ENCODE results near the gene PRKACG. TPM values are rescaled to one million over a fixed set of nuclear protein-coding genes. Genes with fewer than 3 reads are reported as not detected.
"Not testable (repeated sequence)": the region's sequence is repeated elsewhere in the genome, so short reads cannot be mapped to it uniquely, and the experiment has no call there.

Gene PRKACG
- not detected in 2 replicates for total RNA-seq (2014; rRNA removed; shearing (Covaris generic))

DNA sequence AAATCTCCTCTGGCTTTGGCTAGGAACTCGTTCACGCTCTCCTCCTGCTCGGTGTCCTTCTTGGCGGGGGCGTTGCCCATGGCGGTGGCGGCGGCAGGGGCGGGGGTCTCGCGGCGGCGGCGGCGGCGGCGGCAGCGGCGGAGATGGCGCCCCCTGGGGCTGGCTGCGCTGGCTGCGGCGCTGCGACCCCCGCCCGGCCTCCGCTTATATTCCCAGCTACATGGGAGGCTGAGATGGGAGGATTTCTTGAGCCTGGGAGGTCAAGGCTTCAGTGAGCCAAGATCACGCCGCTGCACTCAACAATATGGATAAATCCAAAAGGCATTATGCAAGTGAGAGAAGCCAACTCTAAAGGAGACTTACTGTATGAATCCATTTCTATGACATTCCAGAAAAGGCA lies at the start of gene PRKACG:
Gene PRKACG, minus strand, starts transcription at position 101 of the 400 bp plus-strand sequence. Its CDS starts 21 bp downstream, at position 80.
- no peak for DNase-seq (ENCODE audit: low read depth)

DNA sequence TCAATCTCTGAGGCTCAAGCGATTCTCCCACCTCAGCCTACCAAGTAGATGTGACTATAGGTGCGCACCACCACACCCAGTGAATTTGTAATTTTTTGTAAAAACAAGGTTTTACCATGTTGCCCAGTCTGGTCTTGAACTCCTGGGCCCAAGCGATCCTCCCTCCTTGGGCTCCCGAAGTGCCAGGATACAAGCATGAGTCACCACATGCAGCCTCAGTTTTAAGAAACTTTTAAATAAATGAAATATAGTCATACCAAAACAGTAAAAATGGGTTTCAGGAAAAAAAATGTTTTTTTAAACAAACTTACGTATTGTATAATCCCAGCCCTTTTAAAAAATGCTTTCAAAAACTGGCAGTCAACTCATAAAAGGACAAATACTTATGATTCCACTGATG lies 48.3 kb upstream of the PRKACG start:
- no peak for DNase-seq (ENCODE audit: low read depth)

DNA sequence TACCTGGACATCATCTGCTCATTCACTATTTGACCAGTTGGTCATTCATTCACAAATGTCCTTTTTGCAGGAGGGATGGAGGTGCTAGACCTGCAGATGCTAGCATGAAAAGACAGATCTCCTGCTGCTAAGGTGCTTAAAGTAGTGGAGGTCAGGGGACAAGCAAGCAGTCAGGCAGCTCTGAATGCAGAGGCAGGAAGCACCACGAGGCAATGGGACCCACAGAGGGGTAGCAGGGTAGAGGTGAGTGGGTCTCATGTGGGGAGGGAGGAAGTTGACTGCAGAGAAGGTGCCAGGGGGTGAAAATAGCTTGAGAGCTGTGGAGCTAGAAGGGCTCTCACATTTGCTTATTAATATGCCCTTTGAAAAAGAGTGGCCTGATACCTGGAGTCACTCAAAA lies 46.9 kb upstream of the PRKACG start:
- DNase-seq (ENCODE audit: low read depth): no peak

GRCh38 chr9:69058101-69058500 lies 44.2 kb upstream of the PRKACG start:
- no peak for DNase-seq (ENCODE audit: low read depth)

- DNase-seq (ENCODE audit: low read depth): no peak
Measured at GRCh38 chr9:69056191-69056815, 42.4 kb upstream of the PRKACG start.

DNA sequence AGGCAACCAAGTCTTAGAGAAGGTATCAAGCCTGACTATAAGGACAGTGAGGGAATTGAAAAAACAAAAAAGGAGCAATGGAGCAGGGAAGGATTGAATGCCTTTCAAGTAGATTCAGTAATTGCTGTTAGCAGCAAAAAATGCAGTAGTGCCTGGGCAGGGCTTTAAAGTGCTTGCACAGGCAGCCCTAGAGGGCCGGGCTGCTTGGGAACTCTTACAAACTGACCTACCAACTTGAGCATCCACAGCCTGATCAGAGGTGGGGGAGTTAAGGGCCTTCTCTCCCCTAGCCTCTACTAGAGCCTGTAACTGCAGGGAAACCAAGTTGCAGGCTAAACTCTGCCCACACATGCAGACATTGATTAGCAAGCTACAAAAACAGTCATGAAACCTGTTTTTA lies 41.1 kb upstream of the PRKACG start:
- no peak for DNase-seq (ENCODE audit: low read depth)

GRCh38 chr9:69050936-69051335 lies 37.0 kb upstream of the PRKACG start:
- not testable (repeated sequence) for DNase-seq (ENCODE audit: low read depth)

DNA sequence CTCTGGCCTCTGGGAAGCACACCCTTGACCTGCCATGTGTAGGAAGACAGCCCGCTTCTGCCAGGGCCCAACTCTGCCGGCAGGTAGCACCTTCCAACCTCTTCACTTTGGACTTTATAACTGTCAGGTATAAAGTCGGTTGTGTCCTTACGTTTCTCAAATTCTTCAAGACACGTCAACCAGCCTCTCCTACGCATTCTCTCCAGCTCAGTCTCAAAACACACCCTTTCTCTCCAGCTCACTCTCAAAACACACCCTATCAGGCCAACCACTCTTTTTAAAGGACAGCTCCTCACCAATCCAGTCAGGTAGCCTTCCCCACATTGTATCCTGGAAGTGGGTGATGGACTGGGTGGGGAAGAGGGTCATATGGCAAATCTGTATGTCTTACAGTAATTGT lies 35.2 kb upstream of the PRKACG start:
- DNase-seq (ENCODE audit: low read depth): no peak

DNA sequence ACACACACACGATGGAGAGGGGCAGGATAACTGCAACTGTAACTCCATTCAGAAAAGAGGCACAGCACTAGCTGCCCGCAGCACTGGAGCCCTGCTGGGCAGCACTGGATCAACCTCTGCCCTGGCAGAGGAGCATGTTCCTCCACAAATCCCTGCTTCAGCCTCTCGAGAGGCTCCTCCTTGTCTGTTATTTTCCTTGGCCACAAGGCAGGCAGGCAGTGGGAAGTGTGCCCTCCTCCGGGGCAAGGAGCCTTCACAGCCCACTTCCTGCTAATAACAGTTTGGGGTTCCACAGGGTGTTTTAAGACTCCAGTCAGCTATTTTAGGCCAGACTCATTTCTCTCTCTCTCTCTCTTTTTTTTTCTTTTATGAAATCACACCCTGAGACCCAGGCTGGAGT lies 33.5 kb upstream of the PRKACG start:
- no peak for DNase-seq (ENCODE audit: low read depth)

DNA sequence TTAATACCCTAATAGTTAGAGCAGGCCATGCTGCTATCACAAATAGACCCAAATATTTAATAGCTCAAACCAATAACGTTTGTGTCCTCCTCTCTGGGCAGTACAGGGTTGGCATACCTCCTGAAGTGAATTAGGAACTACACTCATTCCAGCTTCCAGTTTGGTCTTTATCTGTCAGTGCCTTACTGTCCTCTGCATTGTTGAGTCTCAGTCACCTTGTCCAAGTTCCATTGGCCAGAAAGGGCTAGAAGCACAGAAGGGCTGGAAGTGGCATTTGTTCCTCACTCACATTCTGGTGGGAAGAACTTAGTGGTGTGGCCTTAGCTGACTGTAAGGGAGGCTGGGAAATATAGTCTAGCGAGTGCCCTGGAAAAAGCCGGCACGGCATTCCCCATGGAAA lies 32.8 kb upstream of the PRKACG start:
- DNase-seq (ENCODE audit: low read depth): no peak

- DNase-seq (ENCODE audit: low read depth): no peak
Measured at GRCh38 chr9:69045821-69046220, 31.9 kb upstream of the PRKACG start.

GRCh38 chr9:69044240-69045219 lies 30.6 kb upstream of the PRKACG start:
- peak; percentile 18 for DNase-seq (ENCODE audit: low read depth)

DNA sequence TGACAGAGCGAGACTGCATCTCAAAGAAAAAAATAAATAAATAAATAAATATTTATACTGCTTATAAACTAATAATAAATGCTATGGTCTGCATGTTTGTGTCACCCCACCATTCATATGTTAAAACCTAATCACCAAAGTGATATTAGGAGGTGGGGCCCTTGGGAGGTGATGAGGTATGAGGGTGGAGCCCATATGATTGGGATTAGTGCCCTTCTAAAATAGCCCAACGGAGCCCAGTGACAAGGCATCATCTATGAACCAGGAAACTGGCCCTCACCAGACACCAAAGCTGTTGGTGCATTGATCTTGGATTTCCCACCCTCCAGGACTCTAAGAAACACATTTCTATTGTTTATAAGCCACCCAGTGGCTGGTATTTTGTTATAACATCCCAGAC lies 26.7 kb upstream of the PRKACG start:
- DNase-seq (ENCODE audit: low read depth): no peak

GRCh38 chr9:69036799-69037198 lies 22.9 kb upstream of the PRKACG start:
- DNase-seq (ENCODE audit: low read depth): no peak

- DNase-seq (ENCODE audit: low read depth): peak; percentile 40
Measured at GRCh38 chr9:69036309-69036708, 22.4 kb upstream of the PRKACG start.

- DNase-seq (ENCODE audit: low read depth): peak; percentile 90
Measured at GRCh38 chr9:69035438-69036308, 21.8 kb upstream of the PRKACG start, which contains the start of gene FXN. FXN (plus strand) TSS chr9:69035752; CDS start chr9:69035783, 31 bp downstream.

- DNase-seq (ENCODE audit: low read depth): no peak
Measured at GRCh38 chr9:69034071-69034470, 20.2 kb upstream of the PRKACG start.

GRCh38 chr9:69030851-69031645 lies 17.1 kb upstream of the PRKACG start:
- DNase-seq (ENCODE audit: low read depth): no peak

DNA sequence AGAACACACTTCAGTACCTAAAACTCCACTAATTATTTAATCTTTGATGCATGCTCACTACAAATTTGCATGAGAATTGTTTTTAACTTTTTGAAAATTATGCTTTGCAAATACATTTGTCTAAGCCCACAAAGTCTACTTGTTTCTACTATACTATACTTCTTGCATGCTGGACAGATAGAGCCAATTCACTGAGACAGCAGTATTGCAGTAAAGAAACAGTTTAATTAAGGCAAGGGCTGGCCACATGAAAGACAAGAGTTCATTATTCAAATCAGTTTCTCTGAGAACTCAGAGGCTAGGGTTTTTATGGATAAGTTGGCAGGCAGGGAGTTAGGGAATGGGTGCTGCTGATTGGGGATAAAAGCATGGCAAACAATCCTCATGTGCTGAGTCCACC lies 15.6 kb upstream of the PRKACG start:
- no peak for DNase-seq (ENCODE audit: low read depth)

- DNase-seq (ENCODE audit: low read depth): no peak
Measured at GRCh38 chr9:69028754-69029153, 14.8 kb upstream of the PRKACG start.
